ENCODE results near the gene CCN5. TPM values are rescaled to one million over a fixed set of nuclear protein-coding genes. Genes with fewer than 3 reads are reported as not detected.
A peak's percentile ranks its signal among the peaks of the same experiment; 100 is the strongest.

Gene CCN5
- total and polyA plus RNA-seq, 2 of the 13 experiments (the other 11 are each of a cell fraction or from before 2014, with no cell fraction given), result 0.12 TPM; not detected in 1

DNA sequence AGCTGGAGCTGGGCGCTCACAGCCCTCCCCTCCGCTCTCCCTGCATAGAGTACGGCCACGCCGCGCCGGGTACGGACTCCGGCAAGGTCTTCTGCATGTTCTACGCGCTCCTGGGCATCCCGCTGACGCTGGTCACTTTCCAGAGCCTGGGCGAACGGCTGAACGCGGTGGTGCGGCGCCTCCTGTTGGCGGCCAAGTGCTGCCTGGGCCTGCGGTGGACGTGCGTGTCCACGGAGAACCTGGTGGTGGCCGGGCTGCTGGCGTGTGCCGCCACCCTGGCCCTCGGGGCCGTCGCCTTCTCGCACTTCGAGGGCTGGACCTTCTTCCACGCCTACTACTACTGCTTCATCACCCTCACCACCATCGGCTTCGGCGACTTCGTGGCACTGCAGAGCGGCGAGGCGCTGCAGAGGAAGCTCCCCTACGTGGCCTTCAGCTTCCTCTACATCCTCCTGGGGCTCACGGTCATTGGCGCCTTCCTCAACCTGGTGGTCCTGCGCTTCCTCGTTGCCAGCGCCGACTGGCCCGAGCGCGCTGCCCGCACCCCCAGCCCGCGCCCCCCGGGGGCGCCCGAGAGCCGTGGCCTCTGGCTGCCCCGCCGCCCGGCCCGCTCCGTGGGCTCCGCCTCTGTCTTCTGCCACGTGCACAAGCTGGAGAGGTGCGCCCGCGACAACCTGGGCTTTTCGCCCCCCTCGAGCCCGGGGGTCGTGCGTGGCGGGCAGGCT, 35.1 kb downstream of the CCN5 start (continued):
- TF ChIP-seq, protein P1, sequence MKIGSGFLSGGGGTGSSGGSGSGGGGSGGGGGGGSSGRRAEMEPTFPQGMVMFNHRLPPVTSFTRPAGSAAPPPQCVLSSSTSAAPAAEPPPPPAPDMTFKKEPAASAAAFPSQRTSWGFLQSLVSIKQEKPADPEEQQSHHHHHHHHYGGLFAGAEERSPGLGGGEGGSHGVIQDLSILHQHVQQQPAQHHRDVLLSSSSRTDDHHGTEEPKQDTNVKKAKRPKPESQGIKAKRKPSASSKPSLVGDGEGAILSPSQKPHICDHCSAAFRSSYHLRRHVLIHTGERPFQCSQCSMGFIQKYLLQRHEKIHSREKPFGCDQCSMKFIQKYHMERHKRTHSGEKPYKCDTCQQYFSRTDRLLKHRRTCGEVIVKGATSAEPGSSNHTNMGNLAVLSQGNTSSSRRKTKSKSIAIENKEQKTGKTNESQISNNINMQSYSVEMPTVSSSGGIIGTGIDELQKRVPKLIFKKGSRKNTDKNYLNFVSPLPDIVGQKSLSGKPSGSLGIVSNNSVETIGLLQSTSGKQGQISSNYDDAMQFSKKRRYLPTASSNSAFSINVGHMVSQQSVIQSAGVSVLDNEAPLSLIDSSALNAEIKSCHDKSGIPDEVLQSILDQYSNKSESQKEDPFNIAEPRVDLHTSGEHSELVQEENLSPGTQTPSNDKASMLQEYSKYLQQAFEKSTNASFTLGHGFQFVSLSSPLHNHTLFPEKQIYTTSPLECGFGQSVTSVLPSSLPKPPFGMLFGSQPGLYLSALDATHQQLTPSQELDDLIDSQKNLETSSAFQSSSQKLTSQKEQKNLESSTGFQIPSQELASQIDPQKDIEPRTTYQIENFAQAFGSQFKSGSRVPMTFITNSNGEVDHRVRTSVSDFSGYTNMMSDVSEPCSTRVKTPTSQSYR (CRISPR knock-in tag; IDR thresholded peaks at IDR 0.05; ENCODE audit: borderline replicate concordance), result no peak
- TF ChIP-seq ATF7-NPFF (CRISPR knock-in tag; IDR thresholded peaks at IDR 0.05; ENCODE audit: low read depth) (no peak), ZNF883 (CRISPR knock-in tag; IDR thresholded peaks at IDR 0.05; ENCODE audit: not compliant biosample characterization) (peak; percentile 69), ZNF264 (CRISPR knock-in tag; IDR thresholded peaks at IDR 0.05) (no peak), ZNF772 (CRISPR knock-in tag; IDR thresholded peaks at IDR 0.05) (no peak), ZNF367 (CRISPR knock-in tag; IDR thresholded peaks at IDR 0.05; ENCODE audit: borderline replicate concordance) (no peak), POLR2A (IDR thresholded peaks at IDR 0.05; ENCODE audit: insufficient read depth in 1 of 2, low read depth in 2 of 2, low read length in 2 of 2) (no peak), SSRP1 (CRISPR knock-in tag; IDR thresholded peaks at IDR 0.05) (no peak), ATAD3A (CRISPR knock-in tag; IDR thresholded peaks at IDR 0.05) (0 out of 2 replicates have a peak, but pooled peaks have one; percentile 58), ZFP36 (IDR thresholded peaks at IDR 0.05; ENCODE audit: borderline replicate concordance, low read depth, low read length, partially characterized antibody) (no peak), ZNF670 (CRISPR knock-in tag; IDR thresholded peaks at IDR 0.05; ENCODE audit: borderline replicate concordance) (no peak), BORCS8-MEF2B (CRISPR knock-in tag; IDR thresholded peaks at IDR 0.05) (no peak), PAWR (CRISPR knock-in tag; IDR thresholded peaks at IDR 0.05; ENCODE audit: borderline replicate concordance) (no peak), ZNF251 (CRISPR knock-in tag; IDR thresholded peaks at IDR 0.05) (no peak)
- TF ChIP-seq, protein P2, sequence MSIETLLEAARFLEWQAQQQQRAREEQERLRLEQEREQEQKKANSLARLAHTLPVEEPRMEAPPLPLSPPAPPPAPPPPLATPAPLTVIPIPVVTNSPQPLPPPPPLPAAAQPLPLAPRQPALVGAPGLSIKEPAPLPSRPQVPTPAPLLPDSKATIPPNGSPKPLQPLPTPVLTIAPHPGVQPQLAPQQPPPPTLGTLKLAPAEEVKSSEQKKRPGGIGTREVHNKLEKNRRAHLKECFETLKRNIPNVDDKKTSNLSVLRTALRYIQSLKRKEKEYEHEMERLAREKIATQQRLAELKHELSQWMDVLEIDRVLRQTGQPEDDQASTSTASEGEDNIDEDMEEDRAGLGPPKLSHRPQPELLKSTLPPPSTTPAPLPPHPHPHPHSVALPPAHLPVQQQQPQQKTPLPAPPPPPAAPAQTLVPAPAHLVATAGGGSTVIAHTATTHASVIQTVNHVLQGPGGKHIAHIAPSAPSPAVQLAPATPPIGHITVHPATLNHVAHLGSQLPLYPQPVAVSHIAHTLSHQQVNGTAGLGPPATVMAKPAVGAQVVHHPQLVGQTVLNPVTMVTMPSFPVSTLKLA (IDR thresholded peaks at IDR 0.05), result no peak
- TF ChIP-seq, protein P3, sequence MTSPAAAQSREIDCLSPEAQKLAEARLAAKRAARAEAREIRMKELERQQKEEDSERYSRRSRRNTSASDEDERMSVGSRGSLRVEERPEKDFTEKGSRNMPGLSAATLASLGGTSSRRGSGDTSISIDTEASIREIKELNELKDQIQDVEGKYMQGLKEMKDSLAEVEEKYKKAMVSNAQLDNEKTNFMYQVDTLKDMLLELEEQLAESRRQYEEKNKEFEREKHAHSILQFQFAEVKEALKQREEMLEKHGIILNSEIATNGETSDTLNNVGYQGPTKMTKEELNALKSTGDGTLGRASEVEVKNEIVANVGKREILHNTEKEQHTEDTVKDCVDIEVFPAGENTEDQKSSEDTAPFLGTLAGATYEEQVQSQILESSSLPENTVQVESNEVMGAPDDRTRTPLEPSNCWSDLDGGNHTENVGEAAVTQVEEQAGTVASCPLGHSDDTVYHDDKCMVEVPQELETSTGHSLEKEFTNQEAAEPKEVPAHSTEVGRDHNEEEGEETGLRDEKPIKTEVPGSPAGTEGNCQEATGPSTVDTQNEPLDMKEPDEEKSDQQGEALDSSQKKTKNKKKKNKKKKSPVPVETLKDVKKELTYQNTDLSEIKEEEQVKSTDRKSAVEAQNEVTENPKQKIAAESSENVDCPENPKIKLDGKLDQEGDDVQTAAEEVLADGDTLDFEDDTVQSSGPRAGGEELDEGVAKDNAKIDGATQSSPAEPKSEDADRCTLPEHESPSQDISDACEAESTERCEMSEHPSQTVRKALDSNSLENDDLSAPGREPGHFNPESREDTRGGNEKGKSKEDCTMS (CRISPR knock-in tag; conservative IDR thresholded peaks at IDR 0.05), result no peak
- TF ChIP-seq, protein P4, sequence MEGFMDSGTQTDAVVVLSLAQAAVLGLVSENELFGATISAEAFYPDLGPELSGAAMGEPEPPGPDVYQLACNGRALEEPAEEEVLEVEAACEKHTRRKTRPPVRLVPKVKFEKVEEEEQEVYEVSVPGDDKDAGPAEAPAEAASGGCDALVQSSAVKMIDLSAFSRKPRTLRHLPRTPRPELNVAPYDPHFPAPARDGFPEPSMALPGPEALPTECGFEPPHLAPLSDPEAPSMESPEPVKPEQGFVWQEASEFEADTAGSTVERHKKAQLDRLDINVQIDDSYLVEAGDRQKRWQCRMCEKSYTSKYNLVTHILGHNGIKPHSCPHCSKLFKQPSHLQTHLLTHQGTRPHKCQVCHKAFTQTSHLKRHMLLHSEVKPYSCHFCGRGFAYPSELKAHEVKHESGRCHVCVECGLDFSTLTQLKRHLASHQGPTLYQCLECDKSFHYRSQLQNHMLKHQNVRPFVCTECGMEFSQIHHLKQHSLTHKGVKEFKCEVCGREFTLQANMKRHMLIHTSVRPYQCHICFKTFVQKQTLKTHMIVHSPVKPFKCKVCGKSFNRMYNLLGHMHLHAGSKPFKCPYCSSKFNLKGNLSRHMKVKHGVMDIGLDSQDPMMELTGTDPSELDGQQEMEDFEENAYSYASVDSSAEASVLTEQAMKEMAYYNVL (CRISPR knock-in tag; IDR thresholded peaks at IDR 0.05; ENCODE audit: borderline replicate concordance), result no peak
- TF ChIP-seq, protein P5, sequence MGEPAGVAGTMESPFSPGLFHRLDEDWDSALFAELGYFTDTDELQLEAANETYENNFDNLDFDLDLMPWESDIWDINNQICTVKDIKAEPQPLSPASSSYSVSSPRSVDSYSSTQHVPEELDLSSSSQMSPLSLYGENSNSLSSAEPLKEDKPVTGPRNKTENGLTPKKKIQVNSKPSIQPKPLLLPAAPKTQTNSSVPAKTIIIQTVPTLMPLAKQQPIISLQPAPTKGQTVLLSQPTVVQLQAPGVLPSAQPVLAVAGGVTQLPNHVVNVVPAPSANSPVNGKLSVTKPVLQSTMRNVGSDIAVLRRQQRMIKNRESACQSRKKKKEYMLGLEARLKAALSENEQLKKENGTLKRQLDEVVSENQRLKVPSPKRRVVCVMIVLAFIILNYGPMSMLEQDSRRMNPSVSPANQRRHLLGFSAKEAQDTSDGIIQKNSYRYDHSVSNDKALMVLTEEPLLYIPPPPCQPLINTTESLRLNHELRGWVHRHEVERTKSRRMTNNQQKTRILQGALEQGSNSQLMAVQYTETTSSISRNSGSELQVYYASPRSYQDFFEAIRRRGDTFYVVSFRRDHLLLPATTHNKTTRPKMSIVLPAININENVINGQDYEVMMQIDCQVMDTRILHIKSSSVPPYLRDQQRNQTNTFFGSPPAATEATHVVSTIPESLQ (CRISPR knock-in tag; conservative IDR thresholded peaks at IDR 0.05), result no peak
